AG04449 (cell line): Measurements from ENCODE around the gene FAM83F.

Experiments
- CTCF ChIA-PET: fragments of 350-600 bp; formaldehyde crosslinking; extraction: SDS; loops from one replicate; lab custom pipeline; 2021; ENCODE audit warnings: antibody characterized with exemption; lab: Yijun Ruan, JAX
- POLR2A ChIA-PET: fragments of 400-600, 350-600 bp; formaldehyde crosslinking; extraction: SDS; loops from one replicate; lab custom pipeline; 2020; ENCODE audit warnings: antibody characterized with exemption, inconsistent platforms; lab: Yijun Ruan, JAX
- DNase-seq: peaks from one replicate; pipeline ENCODE4 v3.0.0-alpha.2; 2010; ENCODE audit warnings: low read depth, low spot score
- H3K4me3 ChIP-seq: 2 replicates; pipeline ENCODE4 v1.5.1; 2011; ENCODE audit warnings: low read depth, mild to moderate bottlenecking, control low read depth, low read length
- CTCF ChIP-seq: IDR thresholded peaks from one replicate; pipeline ENCODE4 v1.5.1; 2011; ENCODE audit warnings: mild to moderate bottlenecking, moderate library complexity, low read length, control low read depth, inconsistent platforms; ENCODE audit not compliant: insufficient read depth; ENCODE audit errors: missing control alignments

The FAM83F gene

DNA sequence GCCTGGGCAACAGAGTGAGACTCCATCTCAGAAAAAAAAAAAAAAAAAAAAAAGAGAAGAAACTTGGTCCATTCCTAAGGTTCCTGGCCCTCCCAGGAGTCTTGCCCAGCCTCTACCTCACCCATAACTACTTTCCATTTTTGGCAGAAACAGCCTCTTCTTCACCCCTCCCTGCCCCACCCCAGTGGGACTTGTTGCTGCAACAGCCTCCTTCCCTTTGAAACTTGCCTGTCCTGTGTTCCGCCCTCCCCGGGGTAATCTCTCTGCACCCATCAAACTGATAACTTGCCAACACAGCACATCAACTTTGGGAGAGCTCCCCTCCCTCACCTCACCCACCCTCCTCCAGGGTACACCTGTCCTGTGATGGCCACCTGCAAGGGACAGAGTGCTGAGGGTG, 10.0 kb upstream of the FAM83F start:
- POLR2A ChIA-PET, result no interaction called here
- CTCF ChIA-PET, result no interaction called here
- TF ChIP-seq CTCF, result no peak
- no peak overlapping the region for H3K4me3 ChIP-seq
- no peak for DNase-seq

DNA sequence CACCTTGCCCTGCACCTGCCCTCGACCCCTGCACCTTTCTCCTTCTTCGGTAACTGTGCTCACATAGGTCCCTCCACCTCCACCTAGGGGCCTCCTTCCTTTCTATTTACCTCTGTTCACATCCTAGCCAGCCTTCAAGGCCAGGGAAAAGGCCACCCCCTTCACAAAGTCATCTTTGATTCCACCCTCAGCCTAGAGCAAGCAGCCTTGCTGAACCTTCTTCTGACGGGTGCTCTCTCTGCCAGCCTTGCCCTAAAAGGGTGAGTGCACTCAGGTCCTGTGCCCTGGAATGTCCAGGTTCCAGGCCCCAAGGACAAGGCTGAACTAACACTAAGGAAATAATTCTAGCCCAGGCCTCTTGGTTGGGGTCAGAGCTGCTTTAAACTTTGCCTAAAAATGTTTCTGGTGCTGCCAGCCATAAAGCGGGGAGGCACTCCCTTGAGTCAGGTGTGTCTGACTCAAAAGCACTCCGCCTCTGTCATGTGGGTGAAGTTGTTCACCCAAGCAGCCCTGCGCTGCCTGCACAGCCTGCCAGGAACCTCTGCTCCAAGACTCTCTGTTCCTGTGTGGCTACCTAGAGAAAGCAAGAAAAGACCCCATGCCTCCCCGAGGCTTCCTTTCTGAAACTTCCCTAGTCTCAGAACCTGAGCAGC, 9.2 kb upstream of the FAM83F start:
- ChIA-PET POLR2A (no interaction called here), CTCF (no interaction called here)
- no peak for TF ChIP-seq CTCF
- DNase-seq, result no peak
- H3K4me3 ChIP-seq, result no peak overlapping the region

DNA sequence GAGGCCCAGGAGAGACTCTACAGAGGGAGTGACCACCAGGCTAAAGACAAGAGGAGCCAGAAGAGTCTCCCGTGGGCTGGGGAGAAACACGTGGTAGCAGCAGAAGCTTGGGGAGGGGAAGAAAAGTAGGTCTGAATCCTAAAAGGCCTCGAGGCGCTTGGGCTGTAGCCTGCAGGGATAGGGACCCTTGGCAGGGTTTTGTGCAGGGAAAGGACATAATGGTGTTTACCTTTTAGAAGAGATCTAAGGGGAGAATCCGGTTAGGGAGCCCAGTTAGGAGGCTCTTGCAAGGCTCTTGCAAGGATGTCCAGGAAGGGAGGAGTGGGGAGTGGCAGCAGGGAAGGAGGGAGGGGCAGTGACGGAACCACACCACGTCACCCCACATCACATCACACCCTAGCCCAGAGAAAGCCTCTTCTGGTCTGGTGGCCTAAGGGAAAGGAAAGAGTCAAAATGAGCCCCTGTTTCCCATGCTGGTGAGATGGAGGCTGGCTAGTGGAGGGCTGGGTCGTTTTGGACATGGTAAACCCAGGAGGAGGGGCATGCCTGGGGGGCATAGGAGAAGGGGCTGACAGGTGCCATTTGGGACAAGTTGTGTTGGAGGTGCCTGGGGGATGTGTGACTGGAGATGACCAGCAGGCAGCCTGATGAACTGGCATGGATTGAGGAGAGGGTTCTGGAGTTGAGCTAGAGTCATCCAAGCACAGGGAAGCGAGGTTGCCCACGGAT, 6.2 kb upstream of the FAM83F start:
- DNase-seq, result no peak
- no peak for TF ChIP-seq CTCF
- POLR2A ChIA-PET, result no interaction called here
- CTCF ChIA-PET, result no interaction called here
- H3K4me3 ChIP-seq, result no peak overlapping the region

GRCh38 chr22:39989633-39990032, 5.1 kb upstream of the FAM83F start:
- no peak for DNase-seq
- ChIA-PET CTCF (no interaction called here), POLR2A (no interaction called here)
- TF ChIP-seq CTCF, result no peak
- H3K4me3 ChIP-seq, result no peak overlapping the region

DNA sequence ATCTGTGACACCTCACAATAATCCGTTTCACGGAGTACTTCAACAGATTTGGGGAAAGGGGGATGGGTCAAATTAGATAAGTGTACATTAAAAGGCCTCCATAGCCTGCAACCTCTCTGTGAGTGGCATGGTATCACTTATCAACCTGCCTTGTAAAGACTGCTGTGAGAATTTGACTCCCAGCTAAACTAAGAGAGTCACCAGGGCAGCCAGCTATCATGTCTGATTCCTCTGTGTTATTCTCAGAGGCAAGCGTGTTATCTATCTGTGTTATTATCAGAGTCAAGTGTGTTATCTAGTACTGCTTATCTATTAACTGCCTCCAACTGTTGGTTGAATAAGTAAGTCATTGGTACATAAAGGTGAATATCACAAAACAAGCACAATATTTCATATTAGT, 4.1 kb upstream of the FAM83F start:
- no peak for TF ChIP-seq CTCF
- no peak overlapping the region for H3K4me3 ChIP-seq
- no peak for DNase-seq
- POLR2A ChIA-PET, result no interaction called here
- CTCF ChIA-PET, result interaction anchor here (0.9 kb wide), 1 partner anchor 58 kb away, joined by 4 read pairs; no protein-coding TSS in a partner anchor

DNA sequence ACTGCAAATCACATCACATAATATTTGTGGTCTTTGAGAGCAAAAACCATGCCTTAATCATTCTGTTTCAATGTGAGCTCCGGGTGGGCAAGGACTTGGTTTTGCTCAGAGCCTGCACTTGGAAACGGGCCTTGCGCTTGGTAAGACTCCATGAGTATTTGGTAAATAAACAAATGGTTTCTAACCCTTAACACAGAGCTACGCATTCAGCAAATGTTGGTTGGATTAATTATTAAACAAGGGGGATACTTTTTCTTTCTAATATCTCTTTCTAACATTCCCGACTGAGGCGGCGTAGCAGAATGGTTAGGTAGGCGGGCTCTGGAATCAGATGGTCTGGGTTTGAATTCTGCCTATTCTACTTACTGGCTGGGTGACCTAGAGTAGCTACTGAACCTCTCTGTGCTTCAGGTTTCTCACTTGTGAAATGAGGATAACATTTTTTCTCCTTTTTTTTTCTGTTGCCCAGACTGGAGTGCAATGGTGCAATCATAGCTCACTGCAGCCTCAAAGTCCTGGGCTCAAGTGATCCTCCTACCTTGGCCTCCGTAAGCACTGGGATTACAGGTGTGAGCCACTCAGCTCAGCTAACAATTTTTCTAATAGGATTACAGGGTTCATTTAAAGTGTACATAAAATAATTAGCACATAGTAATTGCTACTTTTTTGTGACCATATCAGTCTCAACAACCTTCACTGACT, 3.4 kb upstream of the FAM83F start:
- POLR2A ChIA-PET, result no interaction called here
- CTCF ChIA-PET, result interaction anchor here (0.6 to 0.9 kb wide), 2 partner anchors 58 to 458 kb away, joined by 3 to 4 read pairs; no protein-coding TSS in a partner anchor
- no peak overlapping the region for H3K4me3 ChIP-seq

More for the DNA sequence above, 3.4 kb upstream of the FAM83F start:
- no peak for DNase-seq
- no peak for TF ChIP-seq CTCF
